ENCODE data around the gene SKIC3.
A peak's percentile ranks its signal among the peaks of the same experiment; 100 is the strongest.

SKIC3 gene

DNA sequence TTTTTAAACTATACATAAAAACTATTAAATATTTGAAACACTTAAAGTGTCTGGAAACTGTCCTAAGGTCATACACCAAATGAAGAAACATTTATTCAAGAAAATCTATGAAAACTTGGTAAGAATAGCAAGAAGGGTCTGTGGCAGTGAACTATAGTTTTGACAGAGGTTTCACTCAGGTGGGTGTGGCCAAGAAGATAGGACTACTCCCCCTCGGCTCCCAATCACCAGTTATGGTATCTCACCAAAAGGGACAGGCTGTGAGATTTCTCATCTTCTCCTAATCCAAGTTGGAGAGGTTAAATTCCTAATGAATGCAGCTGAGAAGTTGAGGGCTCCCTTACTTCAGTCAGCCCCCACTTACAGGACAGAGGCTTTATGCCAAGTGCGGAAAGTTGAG, 3.1 kb upstream of the SKIC3 start:
- TF ChIP-seq, protein P1, sequence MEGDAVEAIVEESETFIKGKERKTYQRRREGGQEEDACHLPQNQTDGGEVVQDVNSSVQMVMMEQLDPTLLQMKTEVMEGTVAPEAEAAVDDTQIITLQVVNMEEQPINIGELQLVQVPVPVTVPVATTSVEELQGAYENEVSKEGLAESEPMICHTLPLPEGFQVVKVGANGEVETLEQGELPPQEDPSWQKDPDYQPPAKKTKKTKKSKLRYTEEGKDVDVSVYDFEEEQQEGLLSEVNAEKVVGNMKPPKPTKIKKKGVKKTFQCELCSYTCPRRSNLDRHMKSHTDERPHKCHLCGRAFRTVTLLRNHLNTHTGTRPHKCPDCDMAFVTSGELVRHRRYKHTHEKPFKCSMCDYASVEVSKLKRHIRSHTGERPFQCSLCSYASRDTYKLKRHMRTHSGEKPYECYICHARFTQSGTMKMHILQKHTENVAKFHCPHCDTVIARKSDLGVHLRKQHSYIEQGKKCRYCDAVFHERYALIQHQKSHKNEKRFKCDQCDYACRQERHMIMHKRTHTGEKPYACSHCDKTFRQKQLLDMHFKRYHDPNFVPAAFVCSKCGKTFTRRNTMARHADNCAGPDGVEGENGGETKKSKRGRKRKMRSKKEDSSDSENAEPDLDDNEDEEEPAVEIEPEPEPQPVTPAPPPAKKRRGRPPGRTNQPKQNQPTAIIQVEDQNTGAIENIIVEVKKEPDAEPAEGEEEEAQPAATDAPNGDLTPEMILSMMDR (IDR thresholded peaks at IDR 0.05; ENCODE audit: borderline replicate concordance, insufficient read depth, low read depth, low read length): no peak
- H3K4me3 ChIP-seq (ENCODE audit: low read depth, low read length): no peak overlapping the region

GRCh38 chr5:95555553-95555952, 776 bp upstream of the SKIC3 start:
- TF ChIP-seq, protein P1 (IDR thresholded peaks at IDR 0.05; ENCODE audit: borderline replicate concordance, insufficient read depth, low read depth, low read length): no peak
- peak overlapping the region; percentile 83 for H3K4me3 ChIP-seq (ENCODE audit: low read depth, low read length)

DNA sequence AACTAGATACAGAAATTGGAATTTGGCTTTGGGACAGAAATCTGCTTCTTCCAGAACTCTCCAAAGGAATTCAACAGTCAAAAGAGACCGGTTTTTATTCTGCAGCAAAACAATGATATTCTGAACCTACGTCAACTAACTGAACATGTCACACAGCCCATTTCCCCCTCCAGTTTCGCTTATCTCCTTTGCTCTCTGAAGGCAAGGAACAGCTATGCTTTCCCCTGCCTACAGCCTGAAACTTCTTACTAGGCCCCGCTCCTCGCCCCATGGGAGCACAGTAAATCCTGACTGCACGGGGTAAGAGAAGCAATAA, 488 bp downstream of the SKIC3 start:
- TF ChIP-seq, protein P1 (IDR thresholded peaks at IDR 0.05; ENCODE audit: borderline replicate concordance, insufficient read depth, low read depth, low read length): no peak

DNA sequence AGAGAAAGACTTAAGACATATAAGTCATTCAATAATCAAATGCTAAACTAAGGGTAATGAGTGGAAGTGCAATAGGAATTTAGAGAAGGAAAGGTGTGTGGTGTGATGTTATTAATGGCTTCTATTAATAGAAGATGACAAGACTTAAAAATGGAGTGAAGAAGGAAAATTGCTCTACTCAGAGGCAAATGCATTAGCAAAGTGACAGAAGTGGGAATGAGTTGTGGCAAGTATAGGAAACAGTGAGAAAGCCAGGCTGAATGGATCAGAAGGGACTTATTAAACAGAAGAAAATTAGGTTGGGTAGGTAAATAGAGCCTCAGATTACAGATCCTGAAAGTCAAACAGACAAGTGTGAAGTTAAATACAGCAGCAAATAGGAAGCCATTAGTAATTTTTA, 5.7 kb downstream of the SKIC3 start:
- H3K4me3 ChIP-seq (ENCODE audit: low read depth, low read length): no peak overlapping the region
- TF ChIP-seq, protein P1 (IDR thresholded peaks at IDR 0.05; ENCODE audit: borderline replicate concordance, insufficient read depth, low read depth, low read length): no peak

More for the DNA sequence above, 488 bp downstream of the SKIC3 start:
- peak overlapping the region; percentile 83 for H3K4me3 ChIP-seq (ENCODE audit: low read depth, low read length)

DNA sequence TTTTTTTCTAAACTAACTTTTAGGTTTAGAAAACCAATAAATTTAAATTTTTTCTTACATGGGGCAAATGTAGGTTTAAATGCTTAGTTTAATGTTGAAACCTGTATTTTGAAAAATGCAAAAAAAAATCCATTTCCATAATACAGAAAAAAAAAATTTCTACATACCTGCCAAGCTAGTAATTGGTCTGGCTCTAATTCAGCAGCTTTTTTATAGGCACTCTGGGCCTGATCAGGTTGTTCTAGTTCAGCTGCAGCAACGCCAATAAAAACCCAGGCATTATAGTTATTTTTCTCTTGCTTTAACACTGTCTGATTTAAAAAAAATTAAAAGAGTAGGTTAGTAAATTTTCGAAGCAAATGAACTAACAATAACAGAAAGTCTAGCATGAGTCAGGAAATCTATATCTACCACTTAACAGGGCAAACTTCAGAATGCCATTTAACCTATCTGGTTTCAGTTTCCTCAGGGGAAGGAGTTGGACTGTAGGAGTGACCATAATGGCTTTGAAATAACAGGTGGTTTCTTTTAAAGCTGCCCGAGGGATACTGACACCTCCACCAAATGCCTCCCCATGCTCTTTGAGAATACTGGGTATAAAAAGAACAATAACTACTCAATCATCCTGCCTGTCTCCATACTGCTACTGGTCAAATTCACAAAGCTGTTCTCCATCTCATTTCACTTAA, 11.6 kb downstream of the SKIC3 start:
- H3K4me3 ChIP-seq (ENCODE audit: low read depth, low read length): no peak overlapping the region
- TF ChIP-seq, protein P1 (IDR thresholded peaks at IDR 0.05; ENCODE audit: borderline replicate concordance, insufficient read depth, low read depth, low read length): no peak

DNA sequence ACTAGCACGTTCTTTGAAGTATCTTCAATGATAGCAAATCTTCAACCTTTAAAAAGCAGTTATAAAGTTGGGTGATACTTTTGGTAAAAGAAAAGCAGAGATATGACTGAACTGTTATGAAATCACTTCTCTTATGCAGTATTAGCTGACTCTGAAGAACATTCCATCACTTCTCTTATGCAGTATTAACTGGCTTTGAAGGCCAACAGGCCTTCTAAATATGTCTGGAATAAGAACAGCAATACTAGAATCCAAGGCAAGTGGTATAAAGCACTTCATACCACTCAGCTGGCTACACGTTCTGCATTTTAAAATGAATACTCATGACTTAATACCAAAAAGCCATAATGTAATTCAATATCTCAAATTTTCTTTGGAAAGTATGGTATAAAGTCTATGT, 17.3 kb downstream of the SKIC3 start:
- TF ChIP-seq, protein P1 (IDR thresholded peaks at IDR 0.05; ENCODE audit: borderline replicate concordance, insufficient read depth, low read depth, low read length): no peak

GRCh38 chr5:95533761-95534160, 21.0 kb downstream of the SKIC3 start:
- TF ChIP-seq, protein P1 (IDR thresholded peaks at IDR 0.05; ENCODE audit: borderline replicate concordance, insufficient read depth, low read depth, low read length): no peak
- H3K4me3 ChIP-seq (ENCODE audit: low read depth, low read length): no peak overlapping the region

More for the DNA sequence above, 17.3 kb downstream of the SKIC3 start:
- no peak overlapping the region for H3K4me3 ChIP-seq (ENCODE audit: low read depth, low read length)
